Embryonic facial prominence (tissue), 1 donor: ENCODE results near the gene CPNE7.
"Not testable (repeated sequence)": the region's sequence is repeated elsewhere in the genome, so short reads cannot be mapped to it uniquely, and the experiment has no call there.

Experiments
- DNase-seq: peaks from one replicate; pipeline ENCODE4 v3.0.0-alpha.2; 2016; ENCODE audit errors: extremely low spot score

The CPNE7 gene

DNA sequence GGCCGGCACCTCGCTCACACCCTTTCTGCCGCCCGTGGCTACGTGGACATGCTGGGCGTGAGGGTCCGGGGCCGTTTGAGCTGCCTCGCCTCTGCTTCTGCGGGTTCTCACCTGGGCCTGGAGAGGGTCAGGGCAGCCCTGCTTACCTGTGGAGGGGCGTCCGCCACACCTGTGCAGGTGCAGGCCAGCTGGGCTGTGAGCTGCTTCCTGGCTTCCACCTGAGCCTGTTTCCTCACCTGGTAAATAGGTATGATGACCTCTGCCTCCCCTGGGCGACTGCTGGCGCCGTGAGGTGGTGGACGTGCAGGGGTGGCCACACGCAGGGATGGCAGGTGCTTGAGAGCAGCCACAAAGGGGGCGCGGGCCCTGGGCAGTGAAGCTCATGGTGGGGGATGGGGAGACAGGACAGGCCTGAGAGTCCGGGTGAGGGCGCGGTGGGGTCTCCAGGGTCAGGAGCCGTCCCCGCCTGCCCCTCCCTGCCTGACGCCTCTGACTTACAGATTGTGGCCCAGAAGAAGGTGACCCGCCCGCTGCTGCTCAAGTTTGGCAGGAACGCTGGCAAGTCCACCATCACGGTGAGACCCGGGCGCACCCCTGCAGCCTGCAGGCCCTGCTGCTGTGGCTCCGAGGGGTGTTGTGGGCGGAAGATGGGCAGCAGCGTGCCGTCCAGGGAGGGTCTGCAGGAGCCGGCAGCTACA lies 7.8 kb downstream of the CPNE7 start:
- no peak for DNase-seq

DNA sequence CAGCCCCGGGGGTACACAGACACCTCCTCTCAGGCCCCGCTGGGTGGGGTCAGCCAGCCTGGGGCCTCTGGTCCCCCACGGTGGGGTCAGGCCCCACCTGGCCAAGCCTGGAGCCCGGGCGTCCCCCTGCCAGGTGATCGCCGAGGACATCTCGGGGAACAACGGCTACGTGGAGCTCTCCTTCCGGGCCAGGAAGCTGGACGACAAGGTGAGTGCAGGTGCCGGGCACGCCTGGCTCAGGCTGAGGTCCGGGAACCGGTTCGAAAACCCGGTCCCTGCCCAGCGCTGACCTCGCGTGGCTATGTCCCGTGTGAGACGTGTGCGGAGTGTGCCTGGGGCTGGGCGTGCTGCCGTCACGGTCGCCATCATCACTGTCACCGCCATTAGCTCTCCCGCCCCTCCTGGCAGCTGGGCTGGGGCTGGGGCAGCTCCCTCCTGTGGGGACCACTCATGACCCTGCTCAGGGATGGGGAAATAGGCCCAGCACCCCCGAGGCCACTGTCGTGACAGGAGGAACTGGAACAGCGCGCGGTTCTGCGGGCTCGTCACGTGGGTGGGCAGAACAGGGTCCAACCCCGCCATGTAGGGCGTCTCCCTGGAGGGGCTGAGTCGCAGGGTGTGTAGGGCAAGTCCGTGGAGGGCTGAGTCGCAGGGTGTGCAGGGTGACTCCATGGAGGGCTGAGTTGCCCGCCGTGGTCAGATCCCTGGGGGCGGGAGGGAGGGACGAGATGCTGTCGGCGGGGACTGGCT lies 8.5 kb downstream of the CPNE7 start:
- DNase-seq, result no peak

- DNase-seq, result no peak
Measured at GRCh38 chr16:89584768-89585549, 9.4 kb downstream of the CPNE7 start.

GRCh38 chr16:89586218-89586617 lies 10.7 kb downstream of the CPNE7 start:
- DNase-seq, result no peak

- DNase-seq, result no peak
Measured at GRCh38 chr16:89586853-89587252, 11.3 kb downstream of the CPNE7 start.

DNA sequence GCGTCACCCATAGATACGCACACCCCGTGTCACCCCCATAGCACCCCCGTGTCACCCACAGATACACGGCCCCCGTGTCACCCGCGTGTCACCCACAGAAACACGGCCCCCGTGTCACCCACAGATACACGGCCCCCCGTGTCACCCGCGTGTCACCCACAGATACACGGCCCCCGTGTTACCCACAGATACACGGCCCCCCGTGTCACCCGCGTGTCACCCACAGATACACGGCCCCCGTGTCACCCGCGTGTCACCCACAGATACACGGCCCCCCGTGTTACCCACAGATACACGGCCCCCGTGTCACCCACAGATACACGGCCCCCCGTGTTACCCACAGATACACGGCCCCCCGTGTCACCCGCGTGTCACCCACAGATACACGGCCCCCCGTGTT lies 12.1 kb downstream of the CPNE7 start:
- DNase-seq, result not testable (repeated sequence)

DNA sequence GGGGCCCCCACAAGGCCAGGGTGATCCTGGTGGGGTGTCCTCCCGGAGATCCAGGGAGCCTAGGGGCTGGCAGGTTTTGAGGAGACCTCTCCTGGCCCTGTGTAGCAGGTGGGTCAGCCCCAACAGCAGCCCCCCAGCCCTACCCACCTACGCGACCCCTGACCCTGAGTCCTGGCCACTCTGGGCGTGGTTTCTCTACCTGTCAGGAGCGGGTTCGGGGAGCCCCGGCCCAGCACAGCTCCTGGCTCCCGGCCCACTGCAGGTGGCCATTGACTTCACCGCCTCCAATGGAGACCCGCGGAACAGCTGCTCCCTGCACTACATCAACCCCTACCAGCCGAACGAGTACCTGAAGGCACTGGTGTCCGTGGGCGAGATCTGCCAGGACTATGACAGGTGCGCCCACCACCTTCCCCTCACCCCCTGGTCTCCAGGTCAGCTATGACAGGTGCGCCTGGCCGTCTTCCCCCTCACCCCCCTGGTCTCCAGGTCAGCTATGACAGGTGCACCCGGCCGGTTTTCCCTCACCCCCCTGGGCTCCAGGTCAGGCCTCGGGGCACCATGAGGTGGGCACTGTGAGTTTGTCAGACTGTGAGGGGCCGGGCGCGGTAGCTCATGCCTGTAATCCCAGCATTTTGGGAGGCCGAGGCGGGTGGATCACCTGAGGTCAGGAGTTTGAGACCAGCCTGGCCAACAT lies 13.0 kb downstream of the CPNE7 start:
- DNase-seq, result no peak

- no peak for DNase-seq
Measured at GRCh38 chr16:89589241-89589926, 13.8 kb downstream of the CPNE7 start.

DNA sequence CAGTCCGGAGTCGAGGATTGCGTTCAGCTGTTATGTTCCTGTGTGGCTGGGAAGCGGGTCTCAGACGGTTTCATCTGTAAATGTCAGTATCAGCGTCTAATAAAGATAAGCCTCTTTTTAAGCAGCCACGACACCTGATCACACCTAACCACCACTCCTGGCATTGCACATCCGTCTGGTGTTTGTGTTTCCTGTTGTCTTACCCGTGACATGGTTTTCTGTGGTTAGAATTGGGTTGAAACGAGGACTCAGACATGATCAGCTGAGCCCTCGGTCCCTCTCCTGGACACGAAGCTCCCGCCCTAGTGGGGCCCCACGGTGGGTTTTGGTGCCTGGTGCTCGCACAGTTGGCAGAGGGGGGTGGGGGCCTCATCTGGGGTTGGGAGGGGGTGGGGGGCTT lies 18.3 kb downstream of the CPNE7 start:
- DNase-seq, result no peak

DNA sequence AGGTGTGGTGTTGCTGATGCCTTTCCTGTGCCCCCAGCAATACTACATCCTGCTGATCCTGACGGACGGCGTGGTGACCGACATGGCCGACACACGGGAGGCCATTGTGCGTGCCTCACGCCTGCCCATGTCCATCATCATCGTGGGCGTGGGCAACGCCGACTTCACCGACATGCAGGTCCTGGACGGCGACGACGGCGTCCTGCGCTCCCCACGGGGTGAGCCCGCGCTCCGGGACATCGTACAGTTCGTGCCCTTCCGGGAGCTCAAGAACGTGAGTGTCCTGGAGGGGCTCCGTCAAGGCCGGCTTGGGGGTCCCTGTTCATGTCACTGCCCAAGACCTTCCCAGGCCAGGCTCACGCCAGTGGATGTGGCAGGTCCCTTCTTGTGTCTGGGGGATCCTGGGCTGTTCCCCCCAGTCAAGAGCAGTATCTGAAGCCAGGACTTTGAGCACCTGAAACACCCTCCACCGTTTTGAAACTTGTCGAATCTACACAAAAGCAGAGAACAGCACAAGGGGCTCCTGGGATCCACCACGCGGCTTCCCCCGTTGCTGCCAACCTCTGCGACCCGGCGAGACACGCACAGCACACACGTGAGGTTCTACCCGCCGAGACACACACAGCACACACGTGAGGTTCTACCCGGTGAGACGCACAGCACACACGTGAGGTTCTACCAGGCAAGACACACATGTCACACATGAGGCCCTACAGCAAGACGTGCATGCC lies 19.9 kb downstream of the CPNE7 start:
- no peak for DNase-seq

GRCh38 chr16:89596061-89596689 lies 20.6 kb downstream of the CPNE7 start:
- no peak for DNase-seq

GRCh38 chr16:89596957-89597649 lies 21.5 kb downstream of the CPNE7 start:
- DNase-seq, result no peak

DNA sequence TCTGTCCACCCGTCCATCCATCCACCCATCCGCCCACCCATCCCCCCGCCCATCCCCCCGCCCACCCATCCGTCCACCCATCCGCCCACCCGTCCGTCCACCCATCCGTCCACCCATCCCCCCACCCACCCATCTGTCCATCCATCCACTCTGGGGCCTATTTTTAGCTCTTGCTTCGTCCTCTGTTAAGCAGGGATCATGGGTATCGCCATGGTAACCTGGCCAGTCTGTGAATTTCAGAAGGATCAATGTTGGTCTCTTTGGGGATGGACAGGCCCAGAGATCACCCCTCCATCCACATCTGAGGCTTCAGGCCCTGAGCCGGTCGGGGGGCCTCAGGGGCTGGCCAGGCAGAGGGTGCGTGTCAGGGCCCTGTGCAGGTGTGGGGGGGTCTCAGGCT lies 22.6 kb downstream of the CPNE7 start:
- DNase-seq, result no peak

- DNase-seq, result no peak
Measured at GRCh38 chr16:89599451-89599858, 23.9 kb downstream of the CPNE7 start.

DNA sequence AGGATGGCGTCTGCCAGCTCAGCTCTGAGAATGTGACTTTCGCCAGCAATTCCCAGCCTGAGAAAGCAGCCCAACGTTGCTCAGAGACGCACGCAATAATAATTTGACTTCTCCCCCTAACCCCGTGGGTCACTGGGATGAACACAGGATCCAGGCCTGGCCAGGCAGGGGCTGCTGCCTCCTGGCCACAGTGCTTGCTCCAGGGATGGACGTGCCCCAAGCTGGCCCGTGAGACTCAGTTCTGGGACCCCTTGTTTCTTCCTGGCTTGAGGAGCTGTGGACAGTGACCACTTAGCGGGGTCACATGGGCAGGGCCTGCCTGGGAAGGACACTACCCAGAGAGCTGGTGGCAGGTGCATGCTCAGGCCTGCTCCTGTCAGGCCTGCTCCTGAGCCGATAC lies 24.3 kb downstream of the CPNE7 start:
- DNase-seq, result no peak

- DNase-seq, result no peak
Measured at GRCh38 chr16:89600427-89600826, 24.9 kb downstream of the CPNE7 start.

GRCh38 chr16:89600956-89601355 lies 25.4 kb downstream of the CPNE7 start:
- no peak for DNase-seq

DNA sequence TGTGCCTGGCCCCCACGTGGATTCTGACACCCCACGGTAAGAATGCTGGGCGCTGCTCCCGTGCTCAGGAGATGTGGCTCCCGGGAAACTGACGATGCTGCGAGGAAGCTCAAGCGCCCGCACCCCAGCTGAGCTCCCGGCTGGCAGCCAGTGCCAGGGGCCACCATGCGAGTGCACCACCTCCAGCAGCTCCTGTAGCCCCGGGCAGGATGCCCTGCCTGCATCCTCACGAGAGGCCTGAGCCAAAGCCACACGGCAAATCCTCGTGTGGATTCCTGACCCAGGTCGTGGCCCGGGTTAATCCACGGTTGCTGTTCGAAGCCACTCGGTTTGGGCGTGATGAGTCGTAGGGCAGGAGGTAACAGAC lies 26.3 kb downstream of the CPNE7 start:
- DNase-seq, result no peak

DNA sequence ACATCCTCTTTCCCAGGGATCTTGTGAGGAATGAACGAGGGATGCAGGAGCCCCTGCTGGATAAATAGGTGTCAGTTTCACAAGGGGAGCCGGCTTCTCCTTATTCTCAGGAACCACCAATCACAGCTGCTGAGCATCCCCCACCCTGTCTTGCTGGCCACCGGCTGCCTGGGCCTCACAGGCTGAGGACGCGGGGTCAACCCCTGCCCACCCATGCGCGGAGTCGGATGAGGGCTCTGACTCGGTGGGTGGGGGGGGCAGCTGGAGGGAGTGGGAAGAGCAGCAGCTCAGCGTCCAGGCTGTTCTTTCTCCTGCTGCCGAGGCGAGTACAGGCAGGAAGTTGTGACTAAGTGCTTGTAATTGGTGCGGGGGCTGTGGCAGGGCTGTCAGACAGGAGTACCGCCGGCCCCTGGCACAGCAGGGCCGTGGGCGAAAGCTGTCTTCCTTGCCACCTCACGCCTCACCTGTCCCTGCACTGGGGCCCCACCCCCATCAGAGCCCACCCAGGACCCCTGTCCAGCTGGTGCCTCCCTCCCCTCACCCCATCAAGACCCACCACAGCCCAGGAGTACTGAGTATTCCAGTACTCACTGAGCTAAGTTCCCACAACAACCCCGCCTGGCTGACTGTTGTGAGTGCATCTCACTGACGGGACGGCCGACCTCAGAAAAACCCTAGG lies 26.9 kb downstream of the CPNE7 start:
- DNase-seq, result no peak
